ENCODE data around the gene ANAPC2. TPM values are rescaled to one million over a fixed set of nuclear protein-coding genes. Genes with fewer than 3 reads are reported as not detected.

ANAPC2 gene
- polyA plus RNA-seq, 1 experiment = 12.1 TPM

GRCh38 chr9:137178939-137179630, 9.3 kb downstream of the ANAPC2 start:
- peaks cover 5% of the 10 kb centered on the region for H3K27me3 ChIP-seq (ENCODE audit: control insufficient read depth, insufficient read depth, low read length)
- no peak for DNase-seq (ENCODE audit: low read depth, low spot score)
- H3K9me3 ChIP-seq (ENCODE audit: control insufficient read depth, insufficient read depth, low read length) = no peaks in the 10 kb centered on the region; the same call in 1 of the 2 replicates
- CTCF ChIA-PET = no interaction called here
- H3K4me3 ChIP-seq (ENCODE audit: low read depth, low read length) = no peak overlapping the region
- TF ChIP-seq CTCF (IDR thresholded peaks at IDR 0.05; ENCODE audit: low read depth, low read length) = no peak
- POLR2A ChIA-PET = interaction anchor here (1.2 kb wide), 1 partner anchor 10 kb away, joined by 3 read pairs; no protein-coding TSS in a partner anchor
- no peak overlapping the region for H3K27ac ChIP-seq (ENCODE audit: low read depth, low read length)

- ChIA-PET CTCF (no interaction called here), POLR2A (interaction anchor here (1.2 kb wide), 1 partner anchor 11 kb away, joined by 3 read pairs; no protein-coding TSS in a partner anchor)
- Histone ChIP-seq H3K9me3 (ENCODE audit: control insufficient read depth, insufficient read depth, low read length) (no peaks in the 10 kb centered on the region; the same call in 1 of the 2 replicates), H3K27me3 (ENCODE audit: control insufficient read depth, insufficient read depth, low read length) (peaks cover 5% of the 10 kb centered on the region), H3K27ac (ENCODE audit: low read depth, low read length) (no peak overlapping the region), H3K4me3 (ENCODE audit: low read depth, low read length) (no peak overlapping the region)
- no peak for TF ChIP-seq CTCF (IDR thresholded peaks at IDR 0.05; ENCODE audit: low read depth, low read length)
- no peak for DNase-seq (ENCODE audit: low read depth, low spot score)
These were observed 10.0 kb downstream of the ANAPC2 start for GRCh38 chr9:137178201-137178938.

- Histone ChIP-seq H3K4me3 (ENCODE audit: low read depth, low read length) (no peak overlapping the region), H3K27me3 (ENCODE audit: control insufficient read depth, insufficient read depth, low read length) (peaks cover 14% of the 10 kb centered on the region), H3K27ac (ENCODE audit: low read depth, low read length) (no peak overlapping the region), H3K9me3 (ENCODE audit: control insufficient read depth, insufficient read depth, low read length) (no peaks in the 10 kb centered on the region; the same call in 1 of the 2 replicates)
- ChIA-PET POLR2A (interaction anchor here (0.5 to 1.0 kb wide), 3 partner anchors 12 to 134 kb away, joined by 3 to 10 read pairs (median 3); partner anchors contain the start of gene SSNA1), CTCF (interaction anchor here (0.6 to 1.7 kb wide), 4 partner anchors 13 to 77 kb away, joined by 3 to 8 read pairs (median 4); no protein-coding TSS in a partner anchor)
- DNase-seq (ENCODE audit: low read depth, low spot score) = no peak
- TF ChIP-seq CTCF (IDR thresholded peaks at IDR 0.05; ENCODE audit: low read depth, low read length) = peak; percentile 69
These were observed 11.8 kb downstream of the ANAPC2 start for GRCh38 chr9:137176302-137177182.

- H3K9me3 ChIP-seq (ENCODE audit: control insufficient read depth, insufficient read depth, low read length) = no peaks in the 10 kb centered on the region; the same call in 1 of the 2 replicates
- no peak overlapping the region for H3K27ac ChIP-seq (ENCODE audit: low read depth, low read length)
- ChIA-PET POLR2A (interaction anchor here (0.7 kb wide), 1 partner anchor 19 kb away, joined by 9 read pairs; no protein-coding TSS in a partner anchor), CTCF (interaction anchor here (1.7 kb wide), 1 partner anchor 61 kb away, joined by 4 read pairs; no protein-coding TSS in a partner anchor)
- no peak overlapping the region for H3K4me3 ChIP-seq (ENCODE audit: low read depth, low read length)
- H3K27me3 ChIP-seq (ENCODE audit: control insufficient read depth, insufficient read depth, low read length) = peaks cover 23% of the 10 kb centered on the region
- DNase-seq (ENCODE audit: low read depth, low spot score) = no peak
- 0 out of 2 replicates have a peak, but pooled peaks have one; percentile 30 for TF ChIP-seq CTCF (IDR thresholded peaks at IDR 0.05; ENCODE audit: low read depth, low read length)
These were observed 12.9 kb downstream of the ANAPC2 start for GRCh38 chr9:137175345-137175961.

All from AG04450 (cell line).